Fibroblast of the aortic adventitia (primary cell): ENCODE measurements around the gene CSMD2. TPM values are rescaled to one million over a fixed set of nuclear protein-coding genes. Genes with fewer than 3 reads are reported as not detected.
A peak's percentile ranks its signal among the peaks of the same experiment; 100 is the strongest.

Experiments
- DNase-seq: peaks from one replicate; pipeline ENCODE4 v3.0.0-alpha.2; 2010; ENCODE audit warnings: low read depth
- H3K4me3 ChIP-seq: 2 replicates; pipeline ENCODE4 v1.5.1; 2011; ENCODE audit warnings: low read depth, mild to moderate bottlenecking, control low read depth, low read length, moderate library complexity
- total RNA-seq: library from RNA; depleted of rRNA; stranded (reverse); fragments of >200 nt; gene quantifications from 2 replicates; pipeline ENCODE4 v1.2.3, GENCODE V29; 2012; ENCODE audit warnings: low replicate concordance
- TF ChIP-seq, protein P1 (sequence below): IDR thresholded peaks from 2 replicates; pipeline ENCODE4 v1.5.1; 2011; ENCODE audit warnings: mild to moderate bottlenecking, low read length, control low read depth, inconsistent platforms; ENCODE audit not compliant: insufficient read depth

The CSMD2 gene
- total RNA-seq, 1 donor = 6.6 TPM

DNA sequence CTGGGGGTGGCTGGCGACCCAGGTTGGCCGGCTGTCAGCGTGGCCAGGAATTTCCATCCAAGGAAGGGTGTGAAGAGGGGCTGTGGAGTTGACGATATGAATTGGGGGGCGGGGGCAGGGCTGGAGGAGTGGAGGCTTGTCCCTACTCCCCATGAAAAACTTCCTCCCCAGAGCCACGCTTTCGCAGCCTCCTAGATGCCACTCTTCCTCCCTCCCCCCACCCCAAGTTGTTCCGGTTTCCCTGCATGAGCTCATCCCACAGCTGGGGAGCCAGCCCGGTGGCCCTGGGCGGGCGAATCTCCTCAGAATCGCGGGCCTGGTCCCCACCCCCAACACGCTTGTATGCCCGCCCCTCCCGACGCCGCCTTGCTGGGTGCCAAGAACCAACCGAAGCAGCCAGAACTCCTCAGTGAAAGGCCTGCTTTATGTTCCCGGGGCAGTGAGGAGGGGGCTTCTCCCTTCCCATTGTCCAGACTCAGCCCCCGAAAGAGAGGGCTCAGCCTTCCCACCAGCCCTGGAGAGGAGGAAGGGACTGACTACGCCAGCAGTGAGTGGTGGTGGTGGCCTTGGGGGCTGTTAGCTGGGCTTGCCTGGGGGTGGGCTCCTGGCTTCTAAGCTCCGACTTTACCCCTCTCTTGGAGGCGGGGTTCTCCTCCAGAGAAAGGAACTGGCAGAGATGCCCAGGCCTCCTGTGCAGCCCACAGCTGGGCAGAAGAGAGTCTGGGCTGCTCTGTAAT, 1.8 kb upstream of the CSMD2 start:
- no peak overlapping the region for H3K4me3 ChIP-seq
- TF ChIP-seq, protein P1, sequence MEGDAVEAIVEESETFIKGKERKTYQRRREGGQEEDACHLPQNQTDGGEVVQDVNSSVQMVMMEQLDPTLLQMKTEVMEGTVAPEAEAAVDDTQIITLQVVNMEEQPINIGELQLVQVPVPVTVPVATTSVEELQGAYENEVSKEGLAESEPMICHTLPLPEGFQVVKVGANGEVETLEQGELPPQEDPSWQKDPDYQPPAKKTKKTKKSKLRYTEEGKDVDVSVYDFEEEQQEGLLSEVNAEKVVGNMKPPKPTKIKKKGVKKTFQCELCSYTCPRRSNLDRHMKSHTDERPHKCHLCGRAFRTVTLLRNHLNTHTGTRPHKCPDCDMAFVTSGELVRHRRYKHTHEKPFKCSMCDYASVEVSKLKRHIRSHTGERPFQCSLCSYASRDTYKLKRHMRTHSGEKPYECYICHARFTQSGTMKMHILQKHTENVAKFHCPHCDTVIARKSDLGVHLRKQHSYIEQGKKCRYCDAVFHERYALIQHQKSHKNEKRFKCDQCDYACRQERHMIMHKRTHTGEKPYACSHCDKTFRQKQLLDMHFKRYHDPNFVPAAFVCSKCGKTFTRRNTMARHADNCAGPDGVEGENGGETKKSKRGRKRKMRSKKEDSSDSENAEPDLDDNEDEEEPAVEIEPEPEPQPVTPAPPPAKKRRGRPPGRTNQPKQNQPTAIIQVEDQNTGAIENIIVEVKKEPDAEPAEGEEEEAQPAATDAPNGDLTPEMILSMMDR = no peak
- no peak for DNase-seq

DNA sequence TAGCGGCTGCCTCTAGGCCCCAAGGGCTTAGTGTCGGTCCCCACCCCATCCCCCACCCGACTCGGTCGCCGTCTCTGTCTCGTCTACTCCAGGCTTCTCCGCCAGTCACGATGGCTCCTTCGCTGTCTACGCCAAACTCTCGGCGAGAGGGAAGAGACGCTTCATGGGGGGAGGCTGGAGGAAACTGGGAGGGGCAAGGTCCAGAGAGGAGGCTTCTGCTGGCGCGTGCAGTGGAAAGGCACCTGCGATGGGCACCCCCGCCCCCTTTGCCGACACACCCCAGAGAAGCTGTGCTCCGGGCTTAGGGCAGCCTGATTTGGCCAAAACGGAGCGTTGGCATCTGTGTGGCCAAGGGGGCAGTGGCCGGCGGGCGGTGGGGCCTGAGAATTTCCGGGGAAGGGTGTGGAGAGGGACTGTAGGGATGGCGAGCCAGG, 1.2 kb upstream of the CSMD2 start:
- DNase-seq = no peak
- TF ChIP-seq, protein P1 = no peak
- H3K4me3 ChIP-seq = peak overlapping the region; percentile 3

DNA sequence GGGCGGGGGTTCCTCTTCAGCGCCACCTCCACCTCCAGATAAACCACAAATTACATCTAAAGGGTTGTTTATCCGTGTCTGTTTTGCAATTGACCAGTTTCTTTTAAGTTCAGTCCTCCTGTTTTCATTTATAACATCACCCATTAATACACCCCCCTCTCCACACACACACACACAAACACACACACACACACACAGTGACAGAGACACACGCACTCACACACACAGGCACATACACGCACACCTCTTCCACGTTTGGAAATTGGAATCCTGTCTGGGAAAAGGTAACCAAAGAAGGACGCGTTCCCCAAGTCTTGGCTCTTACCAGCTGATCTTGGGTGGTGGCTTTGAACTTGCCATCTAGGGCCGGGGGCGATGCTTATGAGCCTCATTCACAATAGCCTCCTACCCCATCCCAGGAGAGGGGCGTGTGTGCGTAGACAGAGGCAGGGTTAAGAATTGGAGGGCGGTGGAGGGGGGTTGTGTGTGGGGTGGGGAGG, 442 bp upstream of the CSMD2 start:
- DNase-seq = peak; percentile 25
- peak overlapping the region; percentile 71 for H3K4me3 ChIP-seq
- TF ChIP-seq, protein P1 = no peak

DNA sequence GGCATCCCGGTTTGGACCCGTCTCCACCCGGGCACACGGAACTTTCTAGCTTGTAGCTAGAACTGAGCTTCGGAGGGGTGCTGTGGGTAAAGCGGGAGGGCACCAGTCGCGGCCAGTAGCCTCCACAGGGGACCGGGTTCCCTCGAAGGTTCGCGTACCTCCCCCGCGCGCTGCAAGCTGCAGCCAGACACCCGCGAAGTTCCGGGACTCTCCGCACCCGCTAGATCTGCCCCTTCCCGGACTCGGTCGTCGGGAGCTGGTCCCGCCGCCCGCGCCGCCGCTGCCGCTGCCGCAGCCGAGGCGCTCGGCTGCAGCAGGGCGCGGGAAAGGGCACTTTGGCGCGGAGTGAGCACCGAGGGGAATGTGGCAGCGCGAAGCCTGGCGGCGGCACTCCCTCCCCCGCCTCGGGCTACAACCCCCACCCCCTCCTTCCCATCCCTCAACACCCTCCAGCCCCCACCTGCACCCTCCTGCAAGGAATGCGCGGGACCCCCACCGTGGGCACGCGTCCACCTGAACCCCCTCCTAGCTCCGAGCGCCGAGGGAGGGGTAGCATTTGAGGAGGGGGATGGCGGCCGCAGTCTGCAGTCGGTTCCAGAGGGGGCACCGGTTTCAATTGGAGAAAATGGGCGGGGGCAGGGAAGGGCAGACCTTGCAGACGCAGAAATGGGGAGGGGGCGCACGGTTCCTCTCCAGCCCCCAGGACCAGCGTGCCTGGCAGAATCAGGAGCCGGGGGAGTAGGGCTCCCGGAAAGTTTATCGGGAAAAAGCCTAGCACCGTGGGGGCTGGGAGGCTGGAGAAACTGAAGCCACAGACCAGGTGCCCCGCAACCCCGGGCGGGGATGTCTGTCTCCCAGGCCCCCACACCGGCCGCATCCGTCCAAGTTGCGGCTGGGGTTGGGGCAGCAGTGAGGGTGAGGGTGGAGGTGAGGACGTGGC, 968 bp downstream of the CSMD2 start:
- H3K4me3 ChIP-seq = peak overlapping the region; percentile 71
- DNase-seq = peak; percentile 12
- TF ChIP-seq, protein P1 = no peak

DNA sequence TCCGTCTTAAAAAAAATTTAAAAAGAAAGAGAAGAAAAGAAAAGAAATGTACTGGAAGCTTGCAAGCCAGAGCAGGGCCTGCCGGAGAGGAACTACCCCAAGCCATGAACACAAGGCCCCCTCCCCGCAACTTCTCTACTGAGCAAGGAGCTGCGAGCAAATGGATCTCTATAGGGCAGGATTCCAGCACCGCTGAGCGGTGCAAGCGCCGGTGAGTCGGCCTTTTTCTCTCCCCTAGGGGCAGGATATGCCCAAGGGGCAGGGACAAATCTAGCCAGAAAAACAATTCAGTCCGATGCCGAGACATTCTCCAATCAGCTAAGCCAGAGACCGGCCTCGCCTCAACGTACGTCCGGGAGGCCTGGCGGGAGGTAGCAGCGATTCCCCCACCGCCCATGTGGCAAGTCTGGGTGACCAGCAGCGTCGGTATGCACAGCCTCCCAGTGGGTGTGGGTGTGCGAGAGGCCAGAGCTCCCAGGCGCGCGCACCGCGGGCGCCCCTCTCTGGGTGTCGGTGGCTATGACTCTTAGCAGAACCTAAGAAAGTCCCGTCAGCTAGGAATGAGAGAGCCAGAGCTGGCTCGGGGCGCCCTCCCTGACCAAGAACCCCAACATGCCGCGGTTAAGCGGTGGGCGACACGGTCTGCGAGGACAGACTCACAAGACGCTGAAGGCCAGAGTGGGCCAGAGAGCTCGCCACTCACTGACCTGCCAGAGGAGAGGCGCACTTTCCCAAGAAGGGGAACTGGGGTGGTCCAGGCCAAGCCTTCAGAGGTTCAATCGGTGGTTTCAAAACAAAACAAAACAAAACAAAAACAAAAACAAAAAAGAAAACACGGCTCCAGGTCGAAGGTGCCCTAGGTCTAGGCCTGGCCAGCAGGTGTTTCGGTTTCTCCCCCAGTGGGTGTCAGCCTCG, 1.9 kb downstream of the CSMD2 start:
- DNase-seq = peak; percentile 92
- peak overlapping the region; percentile 71 for H3K4me3 ChIP-seq
- TF ChIP-seq, protein P1 = peak; percentile 89

DNA sequence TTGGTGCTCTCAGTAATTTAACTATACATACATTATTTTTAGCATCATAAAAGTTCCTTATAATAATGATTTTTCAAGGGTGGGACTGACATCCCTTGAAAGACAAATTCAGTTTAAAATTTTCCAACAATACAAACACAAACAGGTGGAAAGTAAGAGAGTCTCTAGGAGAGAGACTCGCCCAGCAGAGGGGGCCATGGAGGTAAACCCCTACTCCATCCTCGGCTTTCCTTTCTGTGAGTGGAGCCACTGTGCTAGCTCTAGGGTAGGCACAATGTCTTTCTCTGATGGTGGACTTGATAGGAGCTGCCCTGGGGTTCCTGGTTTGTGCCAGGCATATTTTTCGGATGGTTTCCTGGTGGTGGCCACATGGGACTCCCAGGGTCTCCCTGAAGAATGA, 8.3 kb downstream of the CSMD2 start:
- no peak for DNase-seq
- TF ChIP-seq, protein P1 = no peak
- H3K4me3 ChIP-seq = no peak overlapping the region
